ENCODE data around the gene SBF2.

SBF2 gene

DNA sequence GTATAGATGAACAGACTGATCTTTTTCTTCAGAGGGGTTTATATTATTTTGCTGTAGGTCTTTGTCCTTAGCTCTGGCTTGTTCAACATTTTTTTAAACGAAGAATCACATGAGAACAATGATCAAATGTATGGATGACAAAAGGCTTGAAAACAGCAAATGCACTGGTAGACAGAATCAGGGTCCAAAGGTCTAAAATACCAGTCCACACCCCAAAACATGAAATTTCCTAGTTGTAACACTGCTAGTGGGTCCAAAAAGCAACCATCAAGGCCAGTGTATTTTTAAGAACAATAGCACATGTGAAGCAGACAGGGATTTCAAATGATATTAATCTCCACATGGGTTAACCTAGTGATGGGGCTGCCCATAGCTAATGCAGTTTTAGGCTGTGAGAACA is 468.1 kb downstream of the SBF2 start:
- H3K36me3 ChIP-seq (ENCODE audit: low read length): no peaks in the 10 kb centered on the region
- H3K27ac ChIP-seq (ENCODE audit: low read depth, low read length): no peak overlapping the region
- no peaks in the 10 kb centered on the region for H3K9me2 ChIP-seq (replicated peaks; ENCODE audit: insufficient read depth, low read length)
- H3K4me3 ChIP-seq (ENCODE audit: insufficient read depth, low read length, poor library complexity, severe bottlenecking): no peak overlapping the region
- no peaks in the 10 kb centered on the region for H3F3A ChIP-seq (ENCODE audit: insufficient read depth)
- no peaks in the 10 kb centered on the region for H3K27me3 ChIP-seq (ENCODE audit: low read length)
- H3K79me2 ChIP-seq (ENCODE audit: insufficient read depth, low read length): no peaks in the 10 kb centered on the region
- no peak overlapping the region for H3K9ac ChIP-seq (ENCODE audit: low read length)
- no peak overlapping the region for H3K4me2 ChIP-seq (ENCODE audit: low read depth, low read length, poor library complexity, severe bottlenecking)
- H3K9me3 ChIP-seq (ENCODE audit: insufficient read depth, low read length): no peaks in the 10 kb centered on the region
- H2AFZ ChIP-seq (ENCODE audit: low read depth, low read length, severe bottlenecking): no peak overlapping the region
- TF ChIP-seq, protein P1, sequence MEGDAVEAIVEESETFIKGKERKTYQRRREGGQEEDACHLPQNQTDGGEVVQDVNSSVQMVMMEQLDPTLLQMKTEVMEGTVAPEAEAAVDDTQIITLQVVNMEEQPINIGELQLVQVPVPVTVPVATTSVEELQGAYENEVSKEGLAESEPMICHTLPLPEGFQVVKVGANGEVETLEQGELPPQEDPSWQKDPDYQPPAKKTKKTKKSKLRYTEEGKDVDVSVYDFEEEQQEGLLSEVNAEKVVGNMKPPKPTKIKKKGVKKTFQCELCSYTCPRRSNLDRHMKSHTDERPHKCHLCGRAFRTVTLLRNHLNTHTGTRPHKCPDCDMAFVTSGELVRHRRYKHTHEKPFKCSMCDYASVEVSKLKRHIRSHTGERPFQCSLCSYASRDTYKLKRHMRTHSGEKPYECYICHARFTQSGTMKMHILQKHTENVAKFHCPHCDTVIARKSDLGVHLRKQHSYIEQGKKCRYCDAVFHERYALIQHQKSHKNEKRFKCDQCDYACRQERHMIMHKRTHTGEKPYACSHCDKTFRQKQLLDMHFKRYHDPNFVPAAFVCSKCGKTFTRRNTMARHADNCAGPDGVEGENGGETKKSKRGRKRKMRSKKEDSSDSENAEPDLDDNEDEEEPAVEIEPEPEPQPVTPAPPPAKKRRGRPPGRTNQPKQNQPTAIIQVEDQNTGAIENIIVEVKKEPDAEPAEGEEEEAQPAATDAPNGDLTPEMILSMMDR (IDR thresholded peaks at IDR 0.05; ENCODE audit: insufficient read depth, low read length, poor library complexity, severe bottlenecking): no peak
- no peak for TF ChIP-seq EZH2phosphoT487 (conservative IDR thresholded peaks at IDR 0.05; ENCODE audit: low read length)
- no peaks in the 10 kb centered on the region for H4K20me1 ChIP-seq (ENCODE audit: low read depth, low read length)

DNA sequence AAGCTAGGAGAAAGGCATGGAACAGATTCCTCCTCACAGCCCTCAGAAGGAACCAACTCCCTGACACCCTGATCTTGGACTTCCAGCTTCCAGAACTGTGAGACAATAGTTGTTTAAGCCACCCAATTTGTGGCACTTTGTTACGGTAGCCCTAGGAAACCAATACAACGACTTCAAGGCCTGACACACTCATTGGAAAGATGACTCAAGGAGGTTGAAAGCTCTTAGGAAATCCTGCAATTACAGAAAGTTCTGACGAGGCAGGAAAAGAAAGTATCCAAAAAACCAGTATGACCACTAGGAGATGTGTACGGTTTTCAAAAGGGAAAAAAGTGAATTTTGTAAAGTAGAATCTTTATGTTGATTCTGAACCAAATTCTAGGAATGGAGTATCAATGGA is 468.7 kb downstream of the SBF2 start:
- Histone ChIP-seq H3K4me3 (ENCODE audit: insufficient read depth, low read length, poor library complexity, severe bottlenecking) (no peak overlapping the region), H3K27me3 (ENCODE audit: low read length) (no peaks in the 10 kb centered on the region), H3K9me3 (ENCODE audit: insufficient read depth, low read length) (no peaks in the 10 kb centered on the region), H3K9me2 (replicated peaks; ENCODE audit: insufficient read depth, low read length) (no peaks in the 10 kb centered on the region), H2AFZ (ENCODE audit: low read depth, low read length, severe bottlenecking) (no peak overlapping the region), H4K20me1 (ENCODE audit: low read depth, low read length) (no peaks in the 10 kb centered on the region), H3K27ac (ENCODE audit: low read depth, low read length) (no peak overlapping the region), H3K4me2 (ENCODE audit: low read depth, low read length, poor library complexity, severe bottlenecking) (no peak overlapping the region), H3K9ac (ENCODE audit: low read length) (no peak overlapping the region), H3F3A (ENCODE audit: insufficient read depth) (no peaks in the 10 kb centered on the region), H3K36me3 (ENCODE audit: low read length) (no peaks in the 10 kb centered on the region), H3K79me2 (ENCODE audit: insufficient read depth, low read length) (no peaks in the 10 kb centered on the region)
- no peak for TF ChIP-seq EZH2phosphoT487 (conservative IDR thresholded peaks at IDR 0.05; ENCODE audit: low read length)
- TF ChIP-seq, protein P1 (IDR thresholded peaks at IDR 0.05; ENCODE audit: insufficient read depth, low read length, poor library complexity, severe bottlenecking): no peak

GRCh38 chr11:9823887-9824385 is 470.1 kb downstream of the SBF2 start:
- H3K27me3 ChIP-seq (ENCODE audit: low read length): no peaks in the 10 kb centered on the region
- H3K9me3 ChIP-seq (ENCODE audit: insufficient read depth, low read length): no peaks in the 10 kb centered on the region
- no peak overlapping the region for H3K9ac ChIP-seq (ENCODE audit: low read length)
- no peak overlapping the region for H3K27ac ChIP-seq (ENCODE audit: low read depth, low read length)
- H3F3A ChIP-seq (ENCODE audit: insufficient read depth): no peaks in the 10 kb centered on the region
- H2AFZ ChIP-seq (ENCODE audit: low read depth, low read length, severe bottlenecking): no peak overlapping the region
- H3K4me3 ChIP-seq (ENCODE audit: insufficient read depth, low read length, poor library complexity, severe bottlenecking): no peak overlapping the region
- no peaks in the 10 kb centered on the region for H3K9me2 ChIP-seq (replicated peaks; ENCODE audit: insufficient read depth, low read length)
- H3K79me2 ChIP-seq (ENCODE audit: insufficient read depth, low read length): no peaks in the 10 kb centered on the region
- no peaks in the 10 kb centered on the region for H3K36me3 ChIP-seq (ENCODE audit: low read length)
- H4K20me1 ChIP-seq (ENCODE audit: low read depth, low read length): no peaks in the 10 kb centered on the region
- no peak for TF ChIP-seq EZH2phosphoT487 (conservative IDR thresholded peaks at IDR 0.05; ENCODE audit: low read length)
- TF ChIP-seq, protein P1 (IDR thresholded peaks at IDR 0.05; ENCODE audit: insufficient read depth, low read length, poor library complexity, severe bottlenecking): no peak
- H3K4me2 ChIP-seq (ENCODE audit: low read depth, low read length, poor library complexity, severe bottlenecking): no peak overlapping the region

All from SU-DHL-6 (cell line).